K562 (cell line): ENCODE measurements around the gene UBE2R2. TPM values are rescaled to one million over a fixed set of nuclear protein-coding genes. Genes with fewer than 3 reads are reported as not detected.

Experiments used
- CREB1 ChIP-seq, 2 experiments: sonication (generic) in 1 of 2; formaldehyde crosslinking in 1 of 2; IDR thresholded peaks; 2 replicates each; pipeline versions ENCODE4 v1.6.1 to v1.8.0; 2012 to 2022; ENCODE audit warnings: inconsistent platforms in 1 of 2, mild to moderate bottlenecking in 1 of 2, missing genetic modification reagents in 1 of 2, moderate library complexity in 1 of 2
- HDAC2 ChIP-seq: fragments of 450-650 bp; IDR thresholded peaks from 2 replicates; pipeline ENCODE4 v1.6.1; 2016; ENCODE audit warnings: mild to moderate bottlenecking
- HDAC8 ChIP-seq: fragments of 450-650 bp; IDR thresholded peaks from 2 replicates; pipeline ENCODE4 v1.6.1; 2016; ENCODE audit warnings: mild to moderate bottlenecking, missing genetic modification characterization, moderate library complexity, missing compliant biosample characterization
- JUNB ChIP-seq: fragments of 450-650 bp; formaldehyde crosslinking; conservative IDR thresholded peaks from 2 replicates; pipeline ENCODE4 v1.4.0; 2020; ENCODE audit warnings: mild to moderate bottlenecking
- JUND ChIP-seq, 2 experiments: IDR thresholded peaks; 2 replicates in 1 of 2; 3 replicates in 1 of 2; pipeline ENCODE4 v1.6.1; 2011; ENCODE audit warnings: borderline replicate concordance in 2 of 2, low read depth in 2 of 2, low read length in 2 of 2, improper control_type of control experiment in 1 of 2, missing biosample characterization in 1 of 2, missing genetic modification characterization in 1 of 2, missing genetic modification reagents in 1 of 2
- RNF2 ChIP-seq: sonication (generic); IDR thresholded peaks from 2 replicates; pipeline ENCODE4 v1.6.1; 2016
- TSC22D4 ChIP-seq: fragments of 450-650 bp; IDR thresholded peaks from 2 replicates; pipeline ENCODE4 v1.6.1; 2016; ENCODE audit warnings: missing genetic modification characterization, missing biosample characterization, control low read depth
- polyA plus RNA-seq, 8 experiments: library from polyadenylated mRNA; depleted of rRNA in 4 of 8; stranded (reverse) in 5 of 8; unstranded in 3 of 8; fragments of >200 nt; fragmentation: Nextera tagmentation in 2 of 8; fragmentation: Illumina TruSeq in 1 of 8; extraction: Ambion mirVana in 2 of 8; extraction: Trizol in 1 of 8; gene quantifications; 2 replicates each; pipeline versions ENCODE4 v1.2.1 to v1.2.3, GENCODE V29; 2011 to 2014; ENCODE audit warnings: inconsistent platforms in 1 of 8, missing spikeins in 1 of 8
- total RNA-seq, 7 experiments: library from RNA; depleted of rRNA in 6 of 7; stranded (reverse); fragments of >200 nt in 6 of 7; fragmentation: Illumina TruSeq in 2 of 7; extraction: Trizol in 2 of 7; gene quantifications; 2 replicates each; pipeline versions ENCODE4 v1.2.1 to v1.2.3, GENCODE V29; 2011 to 2021; ENCODE audit warnings: low replicate concordance in 1 of 7
- TF ChIP-seq, protein P1 (sequence below): sonication (generic); formaldehyde crosslinking; IDR thresholded peaks from 2 replicates; pipeline ENCODE4 v1.8.1; 2023; ENCODE audit warnings: mild to moderate bottlenecking, missing genetic modification reagents
- TF ChIP-seq, protein P2 (sequence below), 2 experiments: fragments of 450-650 bp; IDR thresholded peaks; 2 replicates each; pipeline ENCODE4 v1.6.1; 2016
- TF ChIP-seq, protein P3 (sequence below), 2 experiments: fragments of 450-650 bp; IDR thresholded peaks; 2 replicates each; pipeline ENCODE4 v1.6.1; 2016; ENCODE audit warnings: mild to moderate bottlenecking in 2 of 2, borderline replicate concordance in 1 of 2, low read depth in 1 of 2, moderate library complexity in 1 of 2

UBE2R2 gene
- total and polyA plus RNA-seq, 9 of the 15 experiments (the other 6 are each of a cell fraction or from before 2014, with no cell fraction given) = 7.8 to 26.2 (median 11.8) TPM

DNA sequence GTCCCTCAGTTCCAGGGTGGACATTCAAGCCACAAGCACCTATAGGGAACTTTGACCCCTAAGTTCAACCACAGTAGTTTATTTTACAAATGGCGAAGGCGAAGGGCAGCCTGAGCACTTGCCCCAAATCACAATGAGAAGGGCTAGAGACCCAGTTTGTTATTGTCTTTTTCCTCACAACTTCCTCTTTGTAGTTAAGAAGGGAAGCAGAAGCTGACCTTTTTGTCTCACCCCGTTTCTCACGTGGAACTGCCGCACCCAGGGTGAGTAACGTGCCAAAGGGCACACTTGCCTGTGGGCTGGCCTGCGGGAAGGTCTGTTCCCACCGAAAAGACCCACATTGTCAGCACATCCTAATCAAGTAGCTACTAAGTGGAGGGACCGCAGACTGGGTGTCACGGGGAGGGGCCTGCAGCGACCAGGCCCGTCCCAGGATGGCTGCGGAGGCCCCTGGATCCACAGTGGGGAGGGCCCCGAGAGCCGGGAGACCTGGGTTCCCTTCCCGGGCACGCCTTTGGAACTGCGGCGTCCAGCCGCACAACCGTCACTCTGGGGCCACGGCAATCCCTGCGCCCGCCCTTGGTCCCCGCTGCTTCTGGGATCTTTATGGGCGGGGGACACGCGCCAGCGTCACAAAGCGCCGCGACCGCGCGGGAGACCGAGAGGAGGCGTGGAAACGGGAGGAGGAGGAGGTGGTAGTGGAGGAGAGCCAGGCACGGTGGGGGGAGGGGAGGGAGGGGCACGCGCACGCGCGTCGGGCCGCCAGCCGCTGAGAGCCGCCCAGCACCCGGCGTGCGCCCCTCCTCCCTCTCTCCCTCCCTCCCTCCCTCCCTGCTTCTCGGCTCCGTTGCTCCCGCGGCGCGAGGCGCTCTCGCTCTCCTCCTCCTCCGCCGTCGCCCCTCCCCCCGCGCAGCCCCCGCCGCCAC is at the start of gene UBE2R2 (continued):
- TF ChIP-seq, protein P1, sequence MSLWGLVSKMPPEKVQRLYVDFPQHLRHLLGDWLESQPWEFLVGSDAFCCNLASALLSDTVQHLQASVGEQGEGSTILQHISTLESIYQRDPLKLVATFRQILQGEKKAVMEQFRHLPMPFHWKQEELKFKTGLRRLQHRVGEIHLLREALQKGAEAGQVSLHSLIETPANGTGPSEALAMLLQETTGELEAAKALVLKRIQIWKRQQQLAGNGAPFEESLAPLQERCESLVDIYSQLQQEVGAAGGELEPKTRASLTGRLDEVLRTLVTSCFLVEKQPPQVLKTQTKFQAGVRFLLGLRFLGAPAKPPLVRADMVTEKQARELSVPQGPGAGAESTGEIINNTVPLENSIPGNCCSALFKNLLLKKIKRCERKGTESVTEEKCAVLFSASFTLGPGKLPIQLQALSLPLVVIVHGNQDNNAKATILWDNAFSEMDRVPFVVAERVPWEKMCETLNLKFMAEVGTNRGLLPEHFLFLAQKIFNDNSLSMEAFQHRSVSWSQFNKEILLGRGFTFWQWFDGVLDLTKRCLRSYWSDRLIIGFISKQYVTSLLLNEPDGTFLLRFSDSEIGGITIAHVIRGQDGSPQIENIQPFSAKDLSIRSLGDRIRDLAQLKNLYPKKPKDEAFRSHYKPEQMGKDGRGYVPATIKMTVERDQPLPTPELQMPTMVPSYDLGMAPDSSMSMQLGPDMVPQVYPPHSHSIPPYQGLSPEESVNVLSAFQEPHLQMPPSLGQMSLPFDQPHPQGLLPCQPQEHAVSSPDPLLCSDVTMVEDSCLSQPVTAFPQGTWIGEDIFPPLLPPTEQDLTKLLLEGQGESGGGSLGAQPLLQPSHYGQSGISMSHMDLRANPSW (CRISPR knock-in tag) = no peak
- TF ChIP-seq RNF2 (0 out of 2 replicates have a peak, but pooled peaks have one; percentile 22), JUNB (CRISPR knock-in tag) (no peak), TSC22D4 (tag) (no peak), JUND (IDR thresholded peaks at IDR 0.05; ENCODE audit: borderline replicate concordance, low read depth, low read length) (no peak), JUND (tag; IDR thresholded peaks at IDR 0.05; ENCODE audit: borderline replicate concordance, low read depth, low read length) (peak; percentile 7; the same call in 1 of the 3 replicates), HDAC8 (no peak), HDAC2 (peak; percentile 67; the same call in 1 of the 2 replicates), CREB1 (IDR thresholded peaks at IDR 0.05) (peak; percentile 84), CREB1 (CRISPR knock-in tag; IDR thresholded peaks at IDR 0.05) (peak; percentile 80; the same call in 1 of the 2 replicates)
- TF ChIP-seq, protein P2, sequence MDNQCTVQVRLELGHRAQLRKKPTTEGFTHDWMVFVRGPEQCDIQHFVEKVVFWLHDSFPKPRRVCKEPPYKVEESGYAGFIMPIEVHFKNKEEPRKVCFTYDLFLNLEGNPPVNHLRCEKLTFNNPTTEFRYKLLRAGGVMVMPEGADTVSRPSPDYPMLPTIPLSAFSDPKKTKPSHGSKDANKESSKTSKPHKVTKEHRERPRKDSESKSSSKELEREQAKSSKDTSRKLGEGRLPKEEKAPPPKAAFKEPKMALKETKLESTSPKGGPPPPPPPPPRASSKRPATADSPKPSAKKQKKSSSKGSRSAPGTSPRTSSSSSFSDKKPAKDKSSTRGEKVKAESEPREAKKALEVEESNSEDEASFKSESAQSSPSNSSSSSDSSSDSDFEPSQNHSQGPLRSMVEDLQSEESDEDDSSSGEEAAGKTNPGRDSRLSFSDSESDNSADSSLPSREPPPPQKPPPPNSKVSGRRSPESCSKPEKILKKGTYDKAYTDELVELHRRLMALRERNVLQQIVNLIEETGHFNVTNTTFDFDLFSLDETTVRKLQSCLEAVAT (IDR thresholded peaks at IDR 0.05) = no peak
- TF ChIP-seq, protein P3, sequence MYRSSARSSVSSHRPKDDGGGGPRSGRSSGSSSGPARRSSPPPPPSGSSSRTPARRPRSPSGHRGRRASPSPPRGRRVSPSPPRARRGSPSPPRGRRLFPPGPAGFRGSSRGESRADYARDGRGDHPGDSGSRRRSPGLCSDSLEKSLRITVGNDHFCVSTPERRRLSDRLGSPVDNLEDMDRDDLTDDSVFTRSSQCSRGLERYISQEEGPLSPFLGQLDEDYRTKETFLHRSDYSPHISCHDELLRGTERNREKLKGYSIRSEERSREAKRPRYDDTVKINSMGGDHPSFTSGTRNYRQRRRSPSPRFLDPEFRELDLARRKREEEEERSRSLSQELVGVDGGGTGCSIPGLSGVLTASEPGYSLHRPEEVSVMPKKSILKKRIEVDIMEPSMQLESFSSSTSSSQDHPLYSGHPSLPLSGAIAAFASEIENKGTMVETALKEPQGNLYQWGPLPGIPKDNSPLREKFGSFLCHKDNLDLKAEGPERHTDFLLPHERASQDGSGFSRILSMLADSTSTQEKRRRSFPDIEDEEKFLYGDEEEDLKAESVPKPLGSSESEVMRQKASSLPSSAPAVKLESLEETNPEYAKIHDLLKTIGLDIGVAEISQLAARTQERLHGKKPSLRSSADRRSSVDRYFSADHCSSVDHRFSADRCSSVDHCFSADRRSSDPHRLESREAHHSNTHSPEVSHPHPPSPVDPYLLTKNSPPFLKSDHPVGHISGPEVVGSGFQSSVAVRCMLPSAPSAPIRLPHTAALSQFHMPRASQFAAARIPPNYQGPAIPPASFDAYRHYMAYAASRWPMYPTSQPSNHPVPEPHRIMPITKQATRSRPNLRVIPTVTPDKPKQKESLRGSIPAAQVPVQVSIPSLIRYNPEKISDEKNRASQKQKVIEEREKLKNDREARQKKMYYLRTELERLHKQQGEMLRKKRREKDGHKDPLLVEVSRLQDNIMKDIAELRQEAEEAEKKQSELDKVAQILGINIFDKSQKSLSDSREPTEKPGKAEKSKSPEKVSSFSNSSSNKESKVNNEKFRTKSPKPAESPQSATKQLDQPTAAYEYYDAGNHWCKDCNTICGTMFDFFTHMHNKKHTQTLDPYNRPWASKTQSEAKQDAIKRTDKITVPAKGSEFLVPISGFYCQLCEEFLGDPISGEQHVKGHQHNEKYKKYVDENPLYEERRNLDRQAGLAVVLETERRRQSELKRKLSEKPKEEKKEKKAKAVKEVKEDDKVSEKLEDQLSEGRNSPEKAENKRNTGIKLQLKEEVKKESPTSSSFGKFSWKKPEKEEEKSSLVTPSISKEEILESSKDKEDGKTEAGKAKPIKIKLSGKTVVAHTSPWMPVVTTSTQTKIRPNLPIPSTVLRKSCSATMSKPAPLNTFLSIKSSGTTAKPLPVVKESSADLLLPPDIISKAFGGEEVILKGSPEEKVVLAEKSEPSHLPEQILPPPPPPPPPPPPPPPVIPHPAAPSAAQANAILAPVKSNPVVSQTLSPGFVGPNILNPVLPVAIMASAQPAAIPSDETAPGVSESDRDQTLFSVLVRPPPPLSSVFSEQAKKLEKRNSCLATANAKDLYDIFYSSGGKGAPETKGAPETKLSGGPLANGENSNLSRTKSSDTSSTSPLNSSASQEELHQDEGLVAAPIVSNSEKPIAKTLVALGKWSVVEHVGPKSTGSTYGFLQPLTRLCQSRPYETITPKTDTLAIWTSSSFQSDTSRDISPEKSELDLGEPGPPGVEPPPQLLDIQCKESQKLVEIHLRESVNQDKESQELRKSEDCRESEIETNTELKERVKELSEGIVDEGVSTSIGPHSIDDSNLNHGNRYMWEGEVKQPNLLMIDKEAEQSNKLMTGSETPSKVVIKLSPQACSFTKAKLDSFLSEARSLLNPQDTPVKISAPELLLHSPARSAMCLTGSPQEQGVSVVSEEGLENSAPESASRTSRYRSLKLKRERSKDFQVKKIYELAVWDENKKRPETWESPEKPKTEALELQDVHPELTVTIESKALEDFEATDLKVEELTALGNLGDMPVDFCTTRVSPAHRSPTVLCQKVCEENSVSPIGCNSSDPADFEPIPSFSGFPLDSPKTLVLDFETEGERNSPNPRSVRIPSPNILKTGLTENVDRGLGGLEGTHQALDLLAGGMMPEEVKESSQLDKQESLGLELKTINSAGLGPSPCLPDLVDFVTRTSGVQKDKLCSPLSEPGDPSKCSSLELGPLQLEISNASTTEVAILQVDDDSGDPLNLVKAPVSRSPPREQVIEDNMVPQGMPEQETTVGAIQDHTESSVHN (IDR thresholded peaks at IDR 0.05; ENCODE audit: borderline replicate concordance in 1 of 2, low read depth in 1 of 2) = no peak
